Activated CD4-positive, alpha-beta T cell treated with anti-CD3 and anti-CD28 coated beads, Interleukin-2, amount 50 U/mL, for 48 hours (primary cell): ENCODE data around the gene KRT81.
"Not testable (repeated sequence)": the region's sequence is repeated elsewhere in the genome, so short reads cannot be mapped to it uniquely, and the experiment has no call there.

Experiments
- DNase-seq, 2 experiments: peaks; one replicate each; pipeline ENCODE4 v3.0.0-alpha.2; 2020

KRT81 gene

GRCh38 chr12:52317468-52318052 lies 26.2 kb upstream of the KRT81 start:
- no peak for DNase-seq

- no peak for DNase-seq
Measured at GRCh38 chr12:52316701-52317100, 25.4 kb upstream of the KRT81 start.

GRCh38 chr12:52316290-52316689 lies 25.0 kb upstream of the KRT81 start:
- DNase-seq, result no peak

- peak; percentile 40 to 51 for DNase-seq
Measured at GRCh38 chr12:52315721-52316120, 24.4 kb upstream of the KRT81 start.

GRCh38 chr12:52314511-52314910 lies 23.2 kb upstream of the KRT81 start:
- DNase-seq, result no peak

- no peak for DNase-seq
Measured at GRCh38 chr12:52313926-52314325, 22.6 kb upstream of the KRT81 start.

GRCh38 chr12:52313461-52313860 lies 22.1 kb upstream of the KRT81 start:
- no peak for DNase-seq

- DNase-seq, result no peak
Measured at GRCh38 chr12:52312086-52312485, 20.8 kb upstream of the KRT81 start.

- no peak for DNase-seq
Measured at GRCh38 chr12:52311285-52311648, 19.9 kb upstream of the KRT81 start.

- DNase-seq, result no peak
Measured at GRCh38 chr12:52310622-52311284, 19.4 kb upstream of the KRT81 start.

GRCh38 chr12:52308806-52309425 lies 17.6 kb upstream of the KRT81 start:
- no peak for DNase-seq

GRCh38 chr12:52307836-52308805 lies 16.8 kb upstream of the KRT81 start:
- DNase-seq, result peak; percentile 51 to 58

- no peak for DNase-seq
Measured at GRCh38 chr12:52306731-52307130, 15.4 kb upstream of the KRT81 start.

- DNase-seq, result peak in 1 of 2 experiments; percentile 9
Measured at GRCh38 chr12:52305921-52306705, 14.8 kb upstream of the KRT81 start.

GRCh38 chr12:52304941-52305411 lies 13.6 kb upstream of the KRT81 start:
- DNase-seq, result peak; percentile 7 to 26

- not testable (repeated sequence) for DNase-seq
Measured at GRCh38 chr12:52302242-52302914, 11.0 kb upstream of the KRT81 start.

GRCh38 chr12:52301721-52302120 lies 10.4 kb upstream of the KRT81 start:
- not testable (repeated sequence) for DNase-seq

GRCh38 chr12:52300796-52301691 lies 9.7 kb upstream of the KRT81 start:
- no peak for DNase-seq

- no peak for DNase-seq
Measured at GRCh38 chr12:52298677-52299190, 7.4 kb upstream of the KRT81 start.

GRCh38 chr12:52296572-52297215 lies 5.4 kb upstream of the KRT81 start:
- no peak for DNase-seq
